ENCODE results near the gene PITPNC1. TPM values are rescaled to one million over a fixed set of nuclear protein-coding genes. Genes with fewer than 3 reads are reported as not detected.

PITPNC1 gene
- total and polyA plus RNA-seq, 2 donors (not counting 3 experiments of a cell fraction or from before 2014, with no cell fraction given), result 2.4 to 9.6 TPM

- Histone ChIP-seq H3K27ac (ENCODE audit: insufficient read depth, low read depth, low read length) (no peak overlapping the region), H3K79me2 (ENCODE audit: control insufficient read depth, insufficient read depth, low read length) (no peaks in the 10 kb centered on the region), H3K4me2 (ENCODE audit: insufficient read depth, low read length) (no peak overlapping the region), H3K4me3 (replicated peaks in 1 of 3; ENCODE audit: insufficient read depth in 1 of 3, low read depth in 1 of 3, low read length in 3 of 3) (no peak overlapping the region), H3K4me1 (ENCODE audit: control insufficient read depth, extremely low read depth, insufficient read depth, low read length) (no peaks in the 10 kb centered on the region), H3K36me3 (ENCODE audit: control insufficient read depth in 2 of 2, extremely low read depth in 1 of 2, insufficient read depth in 2 of 2, low read length in 2 of 2) (no peaks in the 10 kb centered on the region), H3K9ac (replicated peaks; ENCODE audit: extremely low read depth, insufficient read depth, low read length) (no peak overlapping the region), H4K20me1 (replicated peaks; ENCODE audit: control insufficient read depth, extremely low read depth, insufficient read depth, low read length) (no peaks in the 10 kb centered on the region), H3K9me1 (replicated peaks; ENCODE audit: control insufficient read depth, extremely low read depth, insufficient read depth, low read length) (no peaks in the 10 kb centered on the region), H2AFZ (ENCODE audit: low read depth, low read length) (no peak overlapping the region), H3K27me3 (ENCODE audit: control insufficient read depth in 2 of 2, insufficient read depth in 2 of 2, low read length in 2 of 2) (no peaks in the 10 kb centered on the region), H3K9me3 (replicated peaks; ENCODE audit: control insufficient read depth, insufficient read depth, low read length) (peaks cover 2% of the 10 kb centered on the region)
- intact Hi-C loops (cut with micrococcal nuclease), result no loop called here
- dilution Hi-C loops (cut with MboI; ENCODE audit: extremely low pct_ligation_motif_present, low sequenced_read_pairs), result no loop called here
- ChIA-PET POLR2A (no interaction called here), CTCF (interaction anchor here (0.6 to 1.4 kb wide), 3 partner anchors 13 to 56 kb away, joined by 3 read pairs; no protein-coding TSS in a partner anchor)
- BruUV-seq (replicated peaks), result no TSS peak
- DNase-seq (ENCODE audit: low read depth, low spot score), result no peak
- TF ChIP-seq POLR2A (IDR thresholded peaks at IDR 0.05; ENCODE audit: low read depth, low read length), result no peak
- TF ChIP-seq JUN (IDR thresholded peaks at IDR 0.05; ENCODE audit: borderline replicate concordance, insufficient read depth, insufficient read length, low read depth), result no peak
- no peak for TF ChIP-seq MYC (IDR thresholded peaks at IDR 0.05; ENCODE audit: low read depth, low read length)
- TF ChIP-seq EZH2 (IDR thresholded peaks at IDR 0.05; ENCODE audit: borderline replicate concordance, low read depth, low read length, severe bottlenecking), result no peak
- no peak for TF ChIP-seq MAX (IDR thresholded peaks at IDR 0.05; ENCODE audit: insufficient read depth, insufficient read length)
- no peak for TF ChIP-seq POLR2AphosphoS5 (IDR thresholded peaks at IDR 0.05; ENCODE audit: insufficient read depth, low read depth, low read length)
- no peak for TF ChIP-seq FOS (IDR thresholded peaks at IDR 0.05; ENCODE audit: borderline replicate concordance, insufficient read depth, low read length)
- TF ChIP-seq CTCF (IDR thresholded peaks at IDR 0.05; ENCODE audit: extremely low read depth in 1 of 2, insufficient read depth in 1 of 2, low read depth in 1 of 2, low read length in 2 of 2), result no peak
- no peak for TF ChIP-seq GATA2 (IDR thresholded peaks at IDR 0.05; ENCODE audit: insufficient read depth, insufficient read length, low read depth, low read length)
- FAIRE-seq, result no peak
Measured at GRCh38 chr17:67511804-67512203, 134.7 kb downstream of the PITPNC1 start.

All from endothelial cell of umbilical vein (primary cell).